ENCODE measurements around the gene GNB2.

The GNB2 gene

DNA sequence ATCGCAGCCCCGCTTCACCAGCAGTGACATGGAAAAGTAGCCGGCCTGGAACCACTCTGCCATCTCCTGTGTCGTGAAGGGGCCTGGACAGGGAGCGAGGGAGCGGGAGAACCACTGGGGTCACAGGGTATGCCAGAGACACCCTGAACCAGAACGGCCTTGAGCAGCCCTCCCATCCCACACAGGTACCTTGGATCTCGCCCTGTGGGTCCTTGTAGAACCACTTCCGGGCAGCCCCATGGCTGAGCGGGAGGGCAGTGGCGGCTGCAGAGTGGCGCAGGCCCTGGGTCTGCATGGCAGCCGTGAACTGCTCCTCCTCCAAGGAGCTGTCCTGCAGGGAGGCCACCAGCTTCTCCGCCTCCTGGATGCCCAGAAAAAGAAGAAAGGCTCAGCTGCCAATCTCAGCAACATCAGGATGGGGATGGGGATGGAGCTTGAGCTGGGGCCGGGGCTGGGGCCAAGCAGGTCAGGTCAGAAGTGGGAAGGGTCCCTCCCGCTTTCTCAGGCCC is 11.0 kb downstream of the GNB2 start:
- H3K36me3 Mint-ChIP-seq (ENCODE audit: low read depth): peaks cover 25% of the 10 kb centered on the region
- no peak overlapping the region for H3K4me3 Mint-ChIP-seq
- H3K27me3 Mint-ChIP-seq: no peaks in the 10 kb centered on the region
- H3K9me3 Mint-ChIP-seq: no peaks in the 10 kb centered on the region
- H3K27ac Mint-ChIP-seq: no peak overlapping the region
- peaks cover 35% of the 10 kb centered on the region for H3K4me1 Mint-ChIP-seq (ENCODE audit: low read depth)

DNA sequence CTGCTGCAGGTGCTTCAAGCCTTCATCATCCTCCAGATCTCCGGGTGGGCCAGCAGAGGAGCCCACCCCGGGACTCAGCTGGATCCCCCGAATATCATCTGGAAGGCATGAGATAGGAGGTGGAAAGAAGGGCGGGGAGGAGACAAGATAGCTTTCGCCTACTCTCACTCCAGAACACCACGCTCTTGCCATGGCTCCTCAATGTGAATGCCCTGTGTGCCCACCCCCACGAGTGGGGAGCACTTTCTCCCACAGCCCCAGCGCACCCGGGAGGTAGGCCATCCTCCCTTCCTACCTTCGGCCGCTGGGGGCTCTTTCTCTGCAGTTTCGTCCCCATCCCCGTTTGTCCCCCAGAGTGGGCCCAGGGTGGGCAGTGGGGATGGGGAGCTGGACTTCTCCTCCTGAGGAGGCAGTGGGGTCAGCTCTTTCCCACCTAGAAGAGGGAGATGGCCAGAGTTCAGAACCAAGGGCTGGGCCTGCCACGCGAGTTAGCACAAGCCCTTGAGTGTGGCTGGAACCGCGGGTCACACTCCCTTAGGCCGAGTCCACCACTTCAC is 11.6 kb downstream of the GNB2 start:
- Mint-ChIP-seq H3K36me3 (ENCODE audit: low read depth) (peaks cover 24% of the 10 kb centered on the region), H3K9me3 (no peaks in the 10 kb centered on the region), H3K27me3 (no peaks in the 10 kb centered on the region), H3K27ac (no peak overlapping the region), H3K4me1 (ENCODE audit: low read depth) (peaks cover 37% of the 10 kb centered on the region), H3K4me3 (no peak overlapping the region)

DNA sequence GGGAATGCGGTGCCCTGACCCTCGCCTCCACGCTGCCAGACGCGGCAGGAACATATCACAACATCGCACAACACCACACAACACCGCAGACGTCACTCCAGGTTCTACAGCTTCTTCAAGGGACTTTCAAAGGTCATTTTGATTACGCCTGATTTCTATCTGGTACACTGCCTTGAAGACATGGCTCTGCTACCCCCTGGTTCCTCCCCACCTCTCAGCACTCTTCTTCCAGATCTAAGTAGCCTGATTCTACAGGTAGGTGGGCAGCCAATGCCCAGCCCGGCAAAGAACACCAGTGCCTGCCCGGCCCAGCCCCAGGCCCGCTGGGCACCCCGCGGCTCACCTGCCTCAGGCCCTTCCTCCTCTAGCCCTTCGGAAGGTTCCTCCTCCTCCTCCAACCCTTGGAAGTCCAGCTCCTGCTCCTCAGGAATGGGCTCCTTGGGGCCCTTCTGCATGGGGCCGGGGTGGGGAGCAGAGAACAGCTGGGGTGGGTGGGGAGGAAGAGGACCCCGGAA is 12.1 kb downstream of the GNB2 start:
- Mint-ChIP-seq H3K9me3 (no peaks in the 10 kb centered on the region), H3K4me3 (no peak overlapping the region), H3K4me1 (ENCODE audit: low read depth) (peaks cover 34% of the 10 kb centered on the region), H3K27ac (no peak overlapping the region), H3K36me3 (ENCODE audit: low read depth) (peaks cover 22% of the 10 kb centered on the region), H3K27me3 (no peaks in the 10 kb centered on the region)

DNA sequence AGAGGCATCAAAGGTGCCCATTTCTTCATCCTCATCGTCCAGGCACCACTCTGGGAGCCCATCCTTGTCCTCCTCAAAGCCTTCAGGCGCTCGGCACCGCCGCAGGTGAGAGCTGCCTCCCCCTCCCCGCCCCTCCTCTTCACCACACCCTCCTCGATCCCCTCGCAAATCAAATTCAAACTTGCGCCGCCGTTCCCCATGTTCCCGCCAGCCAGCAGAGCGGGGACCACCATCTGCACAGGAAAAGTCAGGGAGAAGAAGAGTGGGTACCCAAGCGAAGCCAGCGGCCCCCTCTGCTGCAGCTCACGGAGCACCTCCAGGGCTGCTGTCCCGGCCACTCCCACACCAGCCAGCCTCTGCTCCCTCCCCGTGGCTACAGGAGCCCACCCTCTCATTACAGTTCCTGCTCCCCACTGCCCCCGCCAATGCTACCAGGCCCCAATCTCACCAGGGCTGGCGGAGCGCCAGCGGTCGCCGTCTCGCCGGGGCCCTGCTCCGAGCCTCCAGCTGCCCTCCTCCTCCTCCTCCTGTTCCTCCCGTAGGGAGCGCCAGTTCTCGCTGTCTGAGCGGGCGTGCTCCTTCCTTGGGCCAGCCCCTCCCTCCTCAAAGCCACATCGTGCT is 12.8 kb downstream of the GNB2 start:
- H3K27me3 Mint-ChIP-seq: no peaks in the 10 kb centered on the region
- H3K4me1 Mint-ChIP-seq (ENCODE audit: low read depth): peaks cover 34% of the 10 kb centered on the region
- no peak overlapping the region for H3K4me3 Mint-ChIP-seq
- H3K36me3 Mint-ChIP-seq (ENCODE audit: low read depth): peaks cover 22% of the 10 kb centered on the region
- H3K9me3 Mint-ChIP-seq: no peaks in the 10 kb centered on the region
- no peak overlapping the region for H3K27ac Mint-ChIP-seq

DNA sequence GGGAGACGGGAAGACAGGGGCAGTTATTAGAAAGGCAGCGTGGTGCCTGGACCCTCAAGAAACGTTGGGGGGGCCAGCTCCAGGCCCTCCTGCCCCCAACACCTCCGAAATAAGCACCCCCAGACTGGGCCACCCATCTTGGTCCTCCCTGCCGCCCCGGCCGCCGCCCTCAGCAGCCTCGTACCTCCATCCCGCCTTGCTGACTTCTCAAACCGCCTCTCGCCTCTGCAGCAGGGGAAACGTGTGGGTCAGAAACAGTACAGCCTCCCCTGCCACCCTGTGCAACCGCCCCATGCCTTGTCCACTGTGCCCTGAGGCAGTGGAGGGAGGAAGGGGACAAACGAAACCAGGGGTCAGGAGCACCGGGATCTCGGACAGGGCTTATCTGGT is 13.3 kb downstream of the GNB2 start:
- Mint-ChIP-seq H3K36me3 (ENCODE audit: low read depth) (peaks cover 22% of the 10 kb centered on the region), H3K4me3 (no peak overlapping the region), H3K9me3 (no peaks in the 10 kb centered on the region), H3K27me3 (no peaks in the 10 kb centered on the region), H3K27ac (no peak overlapping the region), H3K4me1 (ENCODE audit: low read depth) (peaks cover 34% of the 10 kb centered on the region)

DNA sequence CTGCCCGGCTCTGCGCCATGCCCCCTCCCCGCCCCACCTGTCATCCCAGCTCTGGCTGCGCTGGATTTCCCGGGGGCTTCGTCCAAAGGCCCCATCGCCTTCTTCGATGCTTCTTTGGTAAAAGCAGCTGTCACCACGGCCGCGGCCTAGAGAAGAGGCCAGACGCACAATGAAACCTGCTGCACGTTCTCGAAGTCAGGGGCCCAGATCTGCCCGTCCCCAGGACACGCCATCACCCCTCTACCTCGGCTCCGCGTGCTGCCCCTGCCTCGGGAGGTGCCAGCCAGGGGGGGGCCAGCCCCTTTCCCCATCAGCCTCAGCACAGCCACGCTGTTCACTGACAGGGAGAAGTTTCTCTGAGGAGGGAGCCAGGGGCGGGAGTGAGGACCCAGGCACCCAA is 13.7 kb downstream of the GNB2 start:
- H3K9me3 Mint-ChIP-seq: no peaks in the 10 kb centered on the region
- no peaks in the 10 kb centered on the region for H3K27me3 Mint-ChIP-seq
- no peak overlapping the region for H3K27ac Mint-ChIP-seq
- peaks cover 22% of the 10 kb centered on the region for H3K36me3 Mint-ChIP-seq (ENCODE audit: low read depth)
- peaks cover 34% of the 10 kb centered on the region for H3K4me1 Mint-ChIP-seq (ENCODE audit: low read depth)
- H3K4me3 Mint-ChIP-seq: no peak overlapping the region

DNA sequence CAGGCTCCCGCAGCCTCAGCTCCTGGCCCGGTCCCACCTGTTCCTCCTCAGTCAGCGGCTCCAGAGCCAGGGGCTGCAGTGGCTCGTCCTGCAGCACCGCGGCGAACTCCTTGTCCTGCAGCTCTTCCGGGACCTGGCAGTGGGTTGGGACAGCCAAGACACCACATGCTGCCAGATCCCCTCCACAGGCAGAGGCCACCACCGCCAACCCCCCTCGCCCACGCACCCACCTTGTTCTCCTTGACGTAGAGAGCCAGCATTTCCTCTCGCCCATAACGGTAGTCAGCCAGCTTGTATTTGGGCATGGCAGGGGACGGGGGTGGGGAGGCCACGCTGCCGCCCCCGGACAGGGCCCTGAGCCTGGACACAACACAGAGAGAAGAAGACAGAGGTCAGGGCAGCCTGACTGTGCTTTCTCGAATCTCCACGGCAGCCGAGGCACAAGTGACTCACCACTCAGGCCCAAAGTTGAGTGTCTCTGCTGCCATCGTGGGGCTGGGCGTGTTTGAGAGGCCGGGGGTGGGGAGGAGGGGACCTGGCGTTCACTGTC is 14.3 kb downstream of the GNB2 start:
- H3K27me3 Mint-ChIP-seq: no peaks in the 10 kb centered on the region
- no peak overlapping the region for H3K4me3 Mint-ChIP-seq
- H3K27ac Mint-ChIP-seq: peak overlapping the region; percentile 61
- H3K9me3 Mint-ChIP-seq: no peaks in the 10 kb centered on the region
- peaks cover 22% of the 10 kb centered on the region for H3K36me3 Mint-ChIP-seq (ENCODE audit: low read depth)
- peaks cover 35% of the 10 kb centered on the region for H3K4me1 Mint-ChIP-seq (ENCODE audit: low read depth)

DNA sequence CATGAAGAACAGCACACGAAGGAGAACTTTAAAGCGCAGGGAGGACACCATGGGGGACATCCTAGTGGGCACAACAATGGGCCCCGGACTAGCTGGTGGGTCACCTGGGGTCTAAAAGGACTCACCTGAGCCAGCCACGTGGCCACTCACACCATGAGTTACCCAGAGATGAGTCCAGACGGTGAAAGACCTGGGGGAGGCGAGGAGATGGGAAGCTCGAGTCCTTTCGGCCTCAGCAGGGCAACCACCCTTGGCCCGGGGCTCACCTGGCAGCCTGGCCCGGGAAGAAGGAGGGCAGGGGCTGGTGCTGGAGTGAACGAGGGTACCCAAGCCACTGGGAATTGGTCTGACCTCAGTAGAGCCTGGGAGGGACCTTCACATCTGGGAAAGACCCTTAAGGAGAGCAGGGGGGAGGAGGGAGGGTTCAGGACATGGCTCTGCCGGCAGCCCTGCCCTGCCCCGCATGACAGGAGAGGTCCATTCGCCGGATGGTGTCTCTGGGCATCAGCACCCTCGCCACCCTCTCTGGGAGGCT is 14.9 kb downstream of the GNB2 start:
- no peaks in the 10 kb centered on the region for H3K27me3 Mint-ChIP-seq
- peaks cover 40% of the 10 kb centered on the region for H3K4me1 Mint-ChIP-seq (ENCODE audit: low read depth)
- H3K36me3 Mint-ChIP-seq (ENCODE audit: low read depth): peaks cover 24% of the 10 kb centered on the region
- no peaks in the 10 kb centered on the region for H3K9me3 Mint-ChIP-seq
- H3K4me3 Mint-ChIP-seq: no peak overlapping the region
- peak overlapping the region; percentile 61 for H3K27ac Mint-ChIP-seq

DNA sequence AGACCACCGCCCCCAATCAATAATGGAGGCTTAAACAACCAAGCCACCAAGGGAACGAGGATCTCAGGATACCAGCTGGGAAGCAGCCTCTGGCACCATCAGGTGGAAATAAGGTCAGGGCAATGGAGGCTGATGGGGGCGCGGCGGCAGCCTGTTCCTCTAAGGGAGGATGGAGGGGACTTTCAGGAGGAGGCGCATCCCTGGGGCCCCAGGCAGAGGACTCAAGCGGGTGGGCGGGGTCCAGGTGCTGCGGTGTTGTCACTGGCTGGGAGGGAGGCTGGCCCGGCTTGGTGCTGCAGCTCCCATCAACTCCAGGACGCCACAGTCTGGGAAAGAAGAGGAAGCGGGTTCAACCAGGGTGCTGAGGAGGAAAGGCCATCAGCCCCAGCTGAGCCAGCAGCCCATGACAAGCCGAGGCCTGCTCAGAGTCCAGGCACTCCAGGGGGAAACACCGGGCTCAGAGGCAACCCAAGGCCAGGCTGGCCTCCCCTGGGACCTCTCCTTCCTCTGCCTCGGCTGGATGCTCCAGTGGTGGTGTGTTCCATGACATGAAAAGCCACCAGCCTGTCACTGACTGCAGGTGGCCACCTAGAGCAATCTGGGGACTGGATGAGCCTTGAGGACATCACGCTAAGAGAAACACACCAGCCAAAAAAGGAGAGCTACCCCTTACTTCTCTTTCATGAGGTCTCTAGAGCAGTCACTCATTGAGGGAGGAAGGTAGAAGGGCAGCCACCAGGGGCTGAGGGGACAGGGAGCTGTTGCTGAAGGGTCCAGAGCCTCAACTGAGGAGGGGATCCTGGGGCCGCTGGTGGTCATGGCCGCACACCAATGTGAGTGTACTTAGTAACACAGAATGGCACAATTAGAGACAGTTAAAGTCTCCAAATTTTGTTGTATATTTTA is 15.9 kb downstream of the GNB2 start:
- Mint-ChIP-seq H3K27ac (no peak overlapping the region), H3K4me3 (no peak overlapping the region), H3K9me3 (no peaks in the 10 kb centered on the region), H3K4me1 (ENCODE audit: low read depth) (peaks cover 40% of the 10 kb centered on the region), H3K36me3 (ENCODE audit: low read depth) (peaks cover 23% of the 10 kb centered on the region), H3K27me3 (no peaks in the 10 kb centered on the region)

DNA sequence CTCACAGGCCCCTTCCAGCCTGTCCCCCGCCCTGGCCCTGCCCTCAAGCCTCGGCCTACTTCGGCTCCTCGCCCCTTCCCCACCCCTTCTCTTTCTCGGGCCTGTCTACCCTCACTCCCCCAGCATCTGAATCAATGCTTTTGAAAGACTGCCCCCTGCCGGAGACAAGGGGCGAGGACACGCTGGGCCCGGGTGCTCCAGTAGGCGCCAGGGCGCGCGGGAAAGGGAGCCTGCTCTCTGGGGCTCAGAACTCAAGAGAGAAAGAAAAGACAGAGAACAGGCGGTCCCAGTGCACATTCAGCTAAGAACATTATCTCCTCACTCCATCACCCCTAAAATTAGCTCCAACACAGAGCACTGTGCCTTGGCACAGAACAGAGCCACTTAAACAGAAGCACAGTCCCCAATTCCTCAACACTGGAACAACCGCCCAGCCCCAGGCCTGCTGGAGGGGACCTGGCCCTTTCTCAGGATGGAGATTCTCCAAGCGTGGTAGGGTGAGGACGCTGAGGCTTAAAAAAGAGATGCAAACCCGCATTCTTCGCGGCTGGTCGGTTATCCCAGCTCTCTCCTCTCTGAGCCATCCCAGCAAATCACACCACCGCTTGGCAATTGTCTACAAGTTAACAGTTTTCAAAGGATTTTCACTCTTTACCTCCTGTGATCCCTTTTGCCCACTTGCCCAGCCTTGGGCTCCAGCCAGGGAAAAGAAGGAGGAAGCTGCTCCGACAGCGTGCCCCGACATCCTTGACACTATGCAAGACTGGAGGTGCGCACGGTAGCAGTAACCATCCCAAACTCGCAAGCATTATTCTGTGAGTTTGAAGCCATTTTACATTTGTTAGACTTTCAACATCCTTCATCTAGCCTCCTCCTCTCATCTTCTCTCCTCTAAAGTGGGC is 18.4 kb downstream of the GNB2 start:
- no peaks in the 10 kb centered on the region for H3K27me3 Mint-ChIP-seq
- H3K9me3 Mint-ChIP-seq: no peaks in the 10 kb centered on the region
- H3K4me1 Mint-ChIP-seq (ENCODE audit: low read depth): peaks cover 53% of the 10 kb centered on the region
- peak overlapping the region; percentile 94 for H3K27ac Mint-ChIP-seq
- peak overlapping the region; percentile 97 for H3K4me3 Mint-ChIP-seq
- H3K36me3 Mint-ChIP-seq (ENCODE audit: low read depth): peaks cover 15% of the 10 kb centered on the region

DNA sequence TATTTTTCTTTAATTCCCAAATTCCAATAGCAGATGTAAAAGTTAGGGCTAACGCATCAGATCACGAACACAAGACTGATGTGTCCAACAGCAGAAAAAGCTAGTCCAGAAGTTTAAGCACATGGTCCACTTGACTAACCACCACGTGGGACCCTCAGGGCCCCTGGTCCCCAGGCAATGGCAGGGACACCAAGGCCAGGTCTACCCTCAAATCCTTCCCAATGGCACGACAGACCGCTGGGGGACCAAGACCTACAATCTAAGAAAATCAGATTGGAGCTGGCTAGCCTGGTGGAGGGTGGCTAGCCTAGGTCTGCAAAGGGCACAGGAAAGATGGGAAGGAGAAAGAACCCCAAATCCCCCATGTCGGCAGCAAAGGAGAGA is 19.0 kb downstream of the GNB2 start:
- peaks cover 15% of the 10 kb centered on the region for H3K36me3 Mint-ChIP-seq (ENCODE audit: low read depth)
- H3K4me1 Mint-ChIP-seq (ENCODE audit: low read depth): peaks cover 53% of the 10 kb centered on the region
- H3K27ac Mint-ChIP-seq: peak overlapping the region; percentile 94
- H3K4me3 Mint-ChIP-seq: peak overlapping the region; percentile 97
- no peaks in the 10 kb centered on the region for H3K9me3 Mint-ChIP-seq
- no peaks in the 10 kb centered on the region for H3K27me3 Mint-ChIP-seq

DNA sequence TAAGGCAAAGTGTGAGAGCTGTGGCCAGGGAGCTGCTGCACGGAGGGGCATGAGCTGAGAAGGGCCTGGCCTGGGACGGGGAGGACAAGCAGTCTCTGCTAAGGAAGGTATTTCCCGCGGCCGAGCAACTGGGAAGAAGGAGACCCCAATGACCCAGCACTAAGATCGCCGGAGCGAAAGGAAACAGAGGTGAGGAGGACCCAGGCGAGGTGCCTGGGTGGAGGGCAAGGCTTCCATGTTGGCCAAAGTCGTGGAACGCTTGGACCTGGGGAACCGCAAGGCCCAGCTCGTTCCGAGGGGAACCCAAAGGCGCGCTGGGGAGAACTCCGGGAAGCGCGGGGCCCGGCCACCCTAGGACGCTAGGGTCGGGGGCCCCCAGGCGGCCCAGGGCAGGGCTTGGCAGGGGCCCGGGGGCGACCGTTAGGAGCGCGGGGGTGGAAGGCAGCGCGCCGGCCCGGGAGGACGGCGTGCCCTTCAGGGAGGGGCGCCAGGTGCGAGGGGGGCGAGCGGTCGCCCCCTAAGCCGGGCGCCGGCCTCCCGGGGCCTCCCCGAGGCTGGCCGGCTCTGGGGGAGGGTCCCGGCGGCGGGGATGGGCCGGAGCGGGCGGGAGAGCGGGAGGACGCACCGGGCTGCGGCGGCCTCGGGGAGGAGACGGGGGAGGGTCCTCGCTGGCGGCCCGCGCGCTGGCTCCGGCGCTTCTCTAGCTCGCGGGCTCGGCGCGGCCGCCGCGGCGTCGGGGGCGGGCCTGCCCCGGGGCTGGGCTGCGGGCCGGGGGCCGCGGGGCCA is 20.0 kb downstream of the GNB2 start:
- H3K9me3 Mint-ChIP-seq: no peaks in the 10 kb centered on the region
- peak overlapping the region; percentile 94 for H3K27ac Mint-ChIP-seq
- peaks cover 48% of the 10 kb centered on the region for H3K4me1 Mint-ChIP-seq (ENCODE audit: low read depth)
- H3K36me3 Mint-ChIP-seq (ENCODE audit: low read depth): peaks cover 15% of the 10 kb centered on the region
- H3K27me3 Mint-ChIP-seq: no peaks in the 10 kb centered on the region
- peak overlapping the region; percentile 97 for H3K4me3 Mint-ChIP-seq

DNA sequence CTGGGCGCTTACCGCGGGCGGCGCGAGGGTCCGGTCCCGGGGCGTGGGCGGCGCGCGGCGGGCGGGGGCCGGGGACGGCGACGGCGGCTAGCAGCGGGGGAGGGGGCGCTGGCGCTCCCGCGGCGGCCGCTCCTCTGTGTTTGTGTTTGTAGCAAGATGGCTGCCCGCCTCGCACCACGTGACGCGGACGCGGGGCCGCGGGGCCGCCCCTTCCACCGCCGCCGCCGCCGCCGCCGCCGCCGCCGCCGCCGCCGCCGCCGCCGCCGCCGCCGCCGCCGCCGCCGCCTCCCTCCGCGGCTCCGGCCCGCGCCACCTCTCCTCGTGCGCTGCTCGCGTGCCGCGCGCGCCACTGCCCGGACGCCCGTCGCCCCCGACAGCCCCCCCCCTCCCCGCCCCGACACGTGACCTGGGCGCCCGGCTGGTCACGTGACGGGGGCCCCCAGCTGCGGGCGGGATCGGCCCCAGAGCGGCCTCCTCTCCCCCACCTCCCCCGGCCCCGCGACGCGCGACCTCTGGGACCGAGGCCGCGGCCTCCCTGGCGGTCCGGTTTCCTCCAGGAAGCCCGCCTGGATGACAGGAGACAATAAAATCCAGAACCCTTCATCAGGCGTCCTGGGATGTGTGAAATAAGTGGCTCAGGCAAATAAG is 20.7 kb downstream of the GNB2 start, which contains the start of gene GIGYF1:
TSS of gene GIGYF1 (minus strand) at position 153 of the 648 bp plus-strand sequence. CDS start 6,012 bp downstream, outside the sequence.
- Mint-ChIP-seq H3K4me3 (peak within 1 kb of the TSS; percentile 97), H3K27me3 (no peaks in the 10 kb centered on the region), H3K4me1 (ENCODE audit: low read depth) (peaks cover 41% of the 10 kb centered on the region), H3K9me3 (no peaks in the 10 kb centered on the region), H3K36me3 (ENCODE audit: low read depth) (peaks cover 8% of the 10 kb centered on the region), H3K27ac (peak within 1 kb of the TSS; percentile 94)

Data from stimulated activated naive CD8-positive, alpha-beta T cell treated with anti-CD3 and anti-CD28 coated beads, Interleukin-15, Interleukin-2, amounts not matched to agents 100 ng/mL and 50 ng/mL, for 24 hours (primary cell).